Measurements from ENCODE around the gene TMEM243. TPM values are rescaled to one million over a fixed set of nuclear protein-coding genes. Genes with fewer than 3 reads are reported as not detected.

Gene TMEM243
- total and polyA plus RNA-seq, 12 donors = 2.1 to 10.0 (median 4.8) TPM

- Histone ChIP-seq H3K4me3 (no peak overlapping the region), H3K4me1 (peaks cover 0 to 5% (median 0%) of the 10 kb centered on the region in 9 donors), H3K36me3 (peaks cover 0 to 100% (median 71%) of the 10 kb centered on the region in 9 donors), H3K27ac (no peak overlapping the region), H3K27me3 (no peaks in the 10 kb centered on the region), H3K9me3 (no peaks in the 10 kb centered on the region)
- no peak for ATAC-seq
- WGBS, 2 donors = 99 to 100% methylated on average over 2 of the region's 2 CpGs
- intact Hi-C loops (cut with DNase I) = no loop called here
- no peak for TF ChIP-seq CTCF (IDR thresholded peaks at IDR 0.05)
- DNase-seq = no peak
These were observed 32.4 kb downstream of the TMEM243 start for GRCh38 chr7:87187120-87187519.

- no peak overlapping the region for H3K4me3 ChIP-seq
- ATAC-seq = no peak
- WGBS, 2 donors = 96 to 97% methylated on average over 3 of the region's 3 CpGs
- DNase-seq = no peak
- no peaks in the 10 kb centered on the region for H3K27me3 ChIP-seq
- intact Hi-C loops (cut with DNase I) = loop anchor here in 1 of 10 donors (10.0 kb wide), 1 partner anchor 256 kb away; no protein-coding TSS in a partner anchor
- TF ChIP-seq CTCF (IDR thresholded peaks at IDR 0.05) = no peak
- H3K27ac ChIP-seq = no peak overlapping the region
- H3K36me3 ChIP-seq = peaks cover 0 to 100% (median 38%) of the 10 kb centered on the region in 9 donors
- H3K4me1 ChIP-seq = peaks cover 0 to 10% (median 0%) of the 10 kb centered on the region in 9 donors
- no peaks in the 10 kb centered on the region for H3K9me3 ChIP-seq
These were observed 40.4 kb downstream of the TMEM243 start for GRCh38 chr7:87179180-87179579.

GRCh38 chr7:87178320-87178719 lies 41.2 kb downstream of the TMEM243 start:
- Histone ChIP-seq H3K4me1 (peaks cover 0 to 10% (median 0%) of the 10 kb centered on the region in 9 donors), H3K27ac (no peak overlapping the region), H3K27me3 (no peaks in the 10 kb centered on the region), H3K36me3 (peaks cover 0 to 100% (median 38%) of the 10 kb centered on the region in 9 donors), H3K9me3 (no peaks in the 10 kb centered on the region), H3K4me3 (no peak overlapping the region)
- intact Hi-C loops (cut with DNase I) = loop anchor here in 1 of 10 donors (10.0 kb wide), 1 partner anchor 256 kb away; no protein-coding TSS in a partner anchor
- 92 to 97% methylated on average over 4 of the region's 4 CpGs for WGBS, 2 donors
- ATAC-seq (no peak), DNase-seq (no peak)
- no peak for TF ChIP-seq CTCF (IDR thresholded peaks at IDR 0.05)

- 93 to 94% methylated on average over 1 of the region's 1 CpG for WGBS, 2 donors
- intact Hi-C loops (cut with DNase I) = loop anchor here in 1 of 10 donors (10.0 kb wide), 1 partner anchor 261 kb away; no protein-coding TSS in a partner anchor
- Histone ChIP-seq H3K4me3 (no peak overlapping the region), H3K36me3 (peaks cover 0 to 100% (median 61%) of the 10 kb centered on the region in 9 donors), H3K4me1 (peaks cover 0 to 10% (median 0%) of the 10 kb centered on the region in 9 donors), H3K27ac (no peak overlapping the region), H3K9me3 (no peaks in the 10 kb centered on the region), H3K27me3 (no peaks in the 10 kb centered on the region)
- ATAC-seq (no peak), DNase-seq (no peak)
- no peak for TF ChIP-seq CTCF (IDR thresholded peaks at IDR 0.05)
These were observed 46.1 kb downstream of the TMEM243 start for GRCh38 chr7:87173471-87173870.

Measured in heart right ventricle (tissue), 16 donors.